Raji (cell line): ENCODE measurements around the gene IFFO2.

Experiments used
- POLR2A ChIP-seq: IDR thresholded peaks from 2 replicates; pipeline ENCODE4 v1.6.1; 2011; ENCODE audit warnings: low read depth, low read length, control low read depth; ENCODE audit not compliant: insufficient read depth

IFFO2 gene

DNA sequence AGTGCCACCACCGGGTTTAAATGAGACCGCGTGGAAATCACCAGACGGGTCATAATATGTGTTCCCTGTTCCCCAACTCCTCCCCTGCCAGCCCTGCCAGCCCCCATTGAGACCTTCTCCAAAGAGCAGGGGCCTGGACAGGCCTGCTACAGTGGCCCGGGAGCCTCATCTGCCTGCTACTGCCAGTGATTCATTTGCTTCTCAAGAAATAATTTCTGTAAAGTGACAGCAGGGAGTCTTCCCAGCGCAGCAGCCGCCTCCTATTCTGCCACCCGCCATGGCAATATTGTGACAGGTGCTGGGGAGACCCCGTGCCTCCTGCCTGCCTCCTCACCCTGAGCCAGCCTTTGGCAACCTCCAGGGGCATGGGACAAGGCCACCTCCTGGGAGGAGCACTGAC, 8.9 kb downstream of the IFFO2 start:
- no peak for TF ChIP-seq POLR2A

GRCh38 chr1:18946550-18947381, 9.7 kb downstream of the IFFO2 start:
- TF ChIP-seq POLR2A: no peak

GRCh38 chr1:18945401-18945849, 11.1 kb downstream of the IFFO2 start:
- no peak for TF ChIP-seq POLR2A

DNA sequence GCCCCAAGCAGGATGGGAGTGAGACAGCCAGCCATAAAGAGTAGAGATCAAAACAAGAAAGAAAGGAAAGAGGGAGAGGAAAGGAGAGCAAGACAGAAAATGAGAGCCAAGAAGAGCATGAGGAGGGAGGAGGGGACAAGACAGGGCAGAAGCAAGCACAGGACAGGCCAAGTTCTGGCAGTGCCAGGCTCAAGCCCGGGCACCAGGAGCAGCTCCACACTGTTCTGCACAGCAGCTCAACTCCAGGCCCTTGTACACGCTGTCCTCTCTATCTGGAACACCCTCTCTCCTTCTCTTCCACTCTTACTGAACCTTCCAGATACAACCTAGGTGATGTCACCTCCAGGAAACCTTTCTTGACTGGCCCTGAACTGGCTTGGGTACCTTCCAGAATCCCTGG, 11.7 kb downstream of the IFFO2 start:
- TF ChIP-seq POLR2A: no peak

DNA sequence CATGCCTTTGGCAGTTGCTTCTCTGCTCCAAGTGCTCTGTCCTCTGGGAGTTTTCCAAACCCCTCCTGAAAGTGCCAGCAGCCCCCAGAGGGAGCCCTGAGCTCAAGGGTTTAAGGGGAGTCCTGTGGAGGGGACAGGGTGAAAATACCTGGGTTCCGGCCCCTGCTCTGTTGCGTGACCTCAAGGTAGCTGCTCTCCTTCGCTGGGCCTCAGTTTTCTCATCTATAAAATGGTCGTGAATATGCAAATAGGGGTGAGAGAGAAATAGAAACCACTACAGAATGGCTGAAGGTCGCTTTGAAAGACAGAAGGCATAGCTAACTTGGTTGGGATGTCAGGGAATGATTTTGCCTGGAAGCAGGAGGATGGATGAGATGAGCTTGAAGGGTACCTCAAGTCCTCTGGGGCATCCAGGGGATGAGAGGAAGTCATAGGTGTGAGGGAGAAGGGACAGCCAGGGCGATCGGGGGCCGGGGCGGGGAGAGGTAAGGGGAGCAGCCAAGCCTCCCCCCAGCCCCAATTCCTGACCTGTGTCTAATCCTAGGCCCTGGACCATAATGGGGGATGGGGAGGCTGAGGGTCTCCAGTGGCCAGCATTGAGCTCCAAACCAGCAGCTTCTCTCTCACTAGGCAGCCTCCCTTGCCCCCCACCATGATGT, 12.4 kb downstream of the IFFO2 start:
- TF ChIP-seq POLR2A: no peak

DNA sequence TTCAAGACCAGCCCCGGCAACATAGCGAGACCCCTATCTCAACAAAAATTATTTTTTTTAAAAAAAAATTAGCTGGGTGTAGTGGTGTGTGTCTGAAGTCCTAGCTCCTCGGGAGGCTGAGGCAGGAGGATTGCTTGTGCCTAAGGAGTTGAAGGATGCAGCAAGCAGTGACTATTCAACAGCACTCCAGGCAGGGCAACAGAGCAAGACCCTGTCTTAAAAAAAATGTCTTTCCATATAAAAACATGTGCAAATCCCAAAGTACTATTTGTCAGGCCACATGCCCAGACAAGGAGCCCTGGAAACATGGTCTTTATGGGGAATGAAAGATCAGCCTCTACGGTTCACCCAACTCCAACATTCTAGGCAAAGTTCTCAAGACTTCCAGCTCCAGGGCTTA, 13.3 kb downstream of the IFFO2 start:
- no peak for TF ChIP-seq POLR2A

DNA sequence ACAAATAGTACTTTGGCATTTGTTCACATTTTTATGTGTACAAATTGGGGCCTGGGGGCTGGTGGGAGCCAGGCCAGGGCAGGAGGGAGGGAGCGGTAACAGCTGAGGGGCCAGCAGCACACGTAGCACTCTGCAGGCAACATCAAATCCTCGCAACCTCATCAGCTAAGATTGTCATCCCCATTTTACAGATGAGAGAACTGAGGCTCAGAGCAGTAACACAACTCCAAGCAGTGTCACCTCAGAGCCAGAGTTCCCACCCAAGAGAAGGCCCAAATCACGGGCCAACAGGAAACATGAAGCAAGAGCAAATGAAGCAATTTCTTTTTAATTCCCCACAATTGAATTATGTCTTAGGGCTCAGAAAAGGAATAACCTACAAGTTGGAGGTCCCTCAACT, 14.1 kb downstream of the IFFO2 start:
- no peak for TF ChIP-seq POLR2A

GRCh38 chr1:18941221-18942141, 15.0 kb downstream of the IFFO2 start:
- no peak for TF ChIP-seq POLR2A

DNA sequence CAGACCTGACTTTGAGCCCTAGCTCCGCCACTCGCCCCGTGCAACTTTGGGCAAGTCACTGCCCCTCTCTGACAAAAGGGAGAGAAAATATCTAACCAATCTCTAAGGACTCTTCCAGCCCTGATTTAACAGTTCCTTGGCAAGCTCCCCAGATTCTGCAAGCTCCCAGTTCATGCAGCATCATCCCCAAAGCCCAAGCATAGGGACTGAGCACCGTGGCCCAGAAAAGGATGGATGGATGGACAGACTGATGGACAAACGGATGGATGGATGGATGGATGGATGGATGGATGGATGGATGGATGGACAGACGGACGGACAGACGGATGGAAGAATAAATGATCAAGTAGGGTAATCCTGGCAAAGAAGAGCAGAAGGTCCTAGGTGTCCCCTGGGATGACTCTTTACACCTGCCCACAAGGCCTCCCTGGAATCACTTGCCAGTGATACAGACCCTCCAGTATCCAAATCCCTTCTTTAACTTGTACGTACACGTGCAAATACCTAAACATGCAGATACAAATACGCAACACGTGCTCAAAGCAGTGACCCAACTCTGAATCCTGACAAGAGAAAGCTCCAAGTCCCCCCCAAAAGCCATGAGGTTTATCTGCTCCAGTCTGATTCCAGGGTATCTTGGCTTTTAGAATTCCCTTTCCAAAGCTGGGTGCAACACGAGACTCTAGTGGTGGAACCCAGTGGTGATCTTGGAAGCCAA, 16.0 kb downstream of the IFFO2 start:
- no peak for TF ChIP-seq POLR2A

DNA sequence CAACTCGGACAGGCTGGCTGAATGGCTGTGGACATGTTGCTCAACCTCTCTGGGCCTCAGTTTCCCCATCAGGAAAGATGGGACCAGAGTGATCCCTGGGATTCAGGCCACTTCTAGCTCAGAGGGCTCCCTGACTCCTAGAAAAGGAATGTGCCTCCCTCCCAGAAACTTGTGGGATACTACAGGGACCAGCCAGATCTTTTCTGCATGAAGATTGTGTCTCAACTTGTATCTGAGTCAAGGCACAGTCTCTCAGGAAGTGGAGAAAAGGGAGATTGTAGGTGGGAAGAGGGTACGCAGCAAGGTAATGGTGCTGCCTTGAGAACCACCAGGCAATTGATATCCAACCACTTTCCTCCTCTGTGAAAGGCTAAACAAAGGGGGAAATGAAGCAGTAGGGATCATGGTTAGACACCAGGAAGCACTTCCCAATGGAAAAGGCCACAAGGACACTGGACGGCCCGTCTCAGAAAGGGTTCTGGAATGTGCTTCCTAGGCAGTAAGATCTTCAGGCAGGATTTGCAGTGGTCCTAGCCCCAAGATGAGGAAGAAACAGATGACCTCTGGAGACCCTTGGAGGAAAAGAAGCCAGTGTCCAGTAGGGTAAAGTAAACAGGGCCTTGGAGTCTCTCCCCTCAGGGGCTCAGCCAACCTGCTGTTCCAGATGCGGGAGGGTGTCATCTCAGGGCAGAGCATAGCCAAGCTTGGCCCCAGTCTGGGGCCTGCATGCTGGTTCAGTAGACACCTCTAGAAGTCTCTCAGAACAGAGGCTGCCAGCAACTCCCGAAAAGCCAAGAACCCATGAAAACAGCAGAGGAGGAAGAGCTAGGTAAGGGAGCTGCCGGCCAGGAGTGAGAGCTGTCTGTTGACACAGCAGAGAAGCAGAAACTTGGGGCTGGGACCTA, 16.8 kb downstream of the IFFO2 start:
- no peak for TF ChIP-seq POLR2A

GRCh38 chr1:18938707-18939070, 17.8 kb downstream of the IFFO2 start:
- TF ChIP-seq POLR2A: no peak

- TF ChIP-seq POLR2A: no peak
These were observed 18.3 kb downstream of the IFFO2 start for GRCh38 chr1:18938008-18938706.

- TF ChIP-seq POLR2A: no peak
These were observed 18.9 kb downstream of the IFFO2 start for GRCh38 chr1:18937539-18937938.

- no peak for TF ChIP-seq POLR2A
These were observed 19.5 kb downstream of the IFFO2 start for GRCh38 chr1:18936814-18937481.
